Left forelimb (tissue), 1 donor: ENCODE results near the gene ITGB3.
"Not testable (repeated sequence)": the region's sequence is repeated elsewhere in the genome, so short reads cannot be mapped to it uniquely, and the experiment has no call there.

Experiments
- DNase-seq: peaks from one replicate; pipeline ENCODE4 v3.0.0-alpha.2; 2018; ENCODE audit warnings: low spot score

The ITGB3 gene

GRCh38 chr17:47244697-47245096 lies 8.9 kb upstream of the ITGB3 start:
- DNase-seq, result no peak

- no peak for DNase-seq
Observed at GRCh38 chr17:47246120-47246519, 7.5 kb upstream of the ITGB3 start.

GRCh38 chr17:47250855-47251254 lies 2.8 kb upstream of the ITGB3 start:
- DNase-seq, result no peak

- no peak for DNase-seq
Observed at GRCh38 chr17:47251421-47251940, 2.1 kb upstream of the ITGB3 start.

GRCh38 chr17:47252209-47252608 lies 1.4 kb upstream of the ITGB3 start:
- no peak for DNase-seq

- DNase-seq, result no peak
Observed at GRCh38 chr17:47252766-47253512, 688 bp upstream of the ITGB3 start.

GRCh38 chr17:47254403-47254943 lies 846 bp downstream of the ITGB3 start:
- no peak for DNase-seq

- DNase-seq, result no peak
Observed at GRCh38 chr17:47257651-47258339, 4.2 kb downstream of the ITGB3 start.

GRCh38 chr17:47262586-47262985 lies 9.0 kb downstream of the ITGB3 start:
- peak; percentile 33 for DNase-seq

- no peak for DNase-seq
Observed at GRCh38 chr17:47264166-47264565, 10.5 kb downstream of the ITGB3 start.

- no peak for DNase-seq
Observed at GRCh38 chr17:47265983-47266541, 12.4 kb downstream of the ITGB3 start.

- DNase-seq, result no peak
Observed at GRCh38 chr17:47266782-47267181, 13.2 kb downstream of the ITGB3 start.

GRCh38 chr17:47267354-47267828 lies 13.8 kb downstream of the ITGB3 start:
- no peak for DNase-seq

- not testable (repeated sequence) for DNase-seq
Observed at GRCh38 chr17:47268964-47269363, 15.3 kb downstream of the ITGB3 start.

GRCh38 chr17:47269561-47270280 lies 16.1 kb downstream of the ITGB3 start:
- not testable (repeated sequence) for DNase-seq

GRCh38 chr17:47270946-47271705 lies 17.5 kb downstream of the ITGB3 start:
- no peak for DNase-seq

- DNase-seq, result no peak
Observed at GRCh38 chr17:47272491-47272890, 18.9 kb downstream of the ITGB3 start.

- no peak for DNase-seq
Observed at GRCh38 chr17:47273245-47273644, 19.6 kb downstream of the ITGB3 start.

- DNase-seq, result no peak
Observed at GRCh38 chr17:47274319-47275069, 20.9 kb downstream of the ITGB3 start.

- DNase-seq, result peak; percentile 91
Observed at GRCh38 chr17:47275245-47275984, 21.8 kb downstream of the ITGB3 start.
